K562 (cell line): ENCODE results near the gene SND1. TPM values are rescaled to one million over a fixed set of nuclear protein-coding genes. Genes with fewer than 3 reads are reported as not detected.

ENCODE experiments used
- ATAC-seq: fragments of 200-7000 bp; cut with Tn5 transposase; 3 replicates; pipeline ENCODE4 v1.9.1; 2020; ENCODE audit warnings: moderate library complexity
- BruUV-seq: library from RNA; stranded (reverse); fragments of 400-500 nt; replicated peaks from 2 replicates; lab custom pipeline; 2021; lab: Mats Ljungman, UMichigan
- CTCF ChIA-PET: fragments of 300-600 bp; formaldehyde crosslinking; extraction: SDS; loops from one replicate; lab custom pipeline; 2021; ENCODE audit warnings: low intra/inter-chr PET ratio; lab: Yijun Ruan, JAX
- POLR2A ChIA-PET: fragments of 300-600, 350-650 bp; sonication (Branson Sonifier 250); formaldehyde crosslinking; extraction: SDS; loops from one replicate; lab custom pipeline; 2021; ENCODE audit warnings: antibody characterized with exemption, inconsistent platforms; lab: Yijun Ruan, JAX
- DNase-seq, 4 experiments: peaks; one replicate each; pipeline versions ENCODE4 v3.0.0 to v3.0.0-alpha.2; 2011 to 2018; ENCODE audit warnings: low spot score in 3 of 4, mixed read lengths in 3 of 4; ENCODE audit errors: extremely low read depth in 1 of 4
- FAIRE-seq: peaks from 2 replicates; lab custom pipeline; 2011; peaks lifted over from hg19 to GRCh38; lab: Jason Lieb, UNC
- H2AFZ ChIP-seq: 2 replicates; pipeline ENCODE4 v1.6.0; 2011; ENCODE audit warnings: low read depth, low read length, control low read depth, inconsistent platforms
- H3K27ac ChIP-seq: fragments of 200-600 bp; 3 replicates; pipeline ENCODE4 v1.8.0; 2011; ENCODE audit warnings: low read depth, mild to moderate bottlenecking, control low read depth, inconsistent platforms, low read length, moderate library complexity, mixed read lengths; ENCODE audit errors: extremely low read depth
- H3K27me3 ChIP-seq, 2 experiments: fragments of 300-600 bp in 1 of 2; 2 replicates in 1 of 2; 3 replicates in 1 of 2; pipeline versions ENCODE4 v1.6.0 to v1.8.0; 2011; ENCODE audit warnings: inconsistent platforms in 2 of 2, low read length in 2 of 2, mild to moderate bottlenecking in 1 of 2, mixed read lengths in 1 of 2, moderate library complexity in 1 of 2; ENCODE audit not compliant: control insufficient read depth in 2 of 2, insufficient read depth in 2 of 2
- H3K36me3 ChIP-seq: fragments of 300-600 bp; 3 replicates; pipeline ENCODE4 v1.8.0; 2011; ENCODE audit warnings: mild to moderate bottlenecking, low read length, inconsistent platforms; ENCODE audit not compliant: control insufficient read depth, insufficient read depth
- H3K4me1 ChIP-seq, 2 experiments: fragments of 200-600 bp in 1 of 2; replicated peaks in 1 of 2; 2 replicates in 1 of 2; 3 replicates in 1 of 2; pipeline versions ENCODE4 v1.5.1 to v1.8.0; 2011; ENCODE audit warnings: inconsistent platforms in 2 of 2, low read length in 2 of 2, mild to moderate bottlenecking in 1 of 2, mixed read lengths in 1 of 2, moderate library complexity in 1 of 2; ENCODE audit not compliant: control insufficient read depth in 2 of 2, insufficient read depth in 2 of 2
- H3K4me2 ChIP-seq: 2 replicates; pipeline ENCODE4 v1.6.1; 2011; ENCODE audit warnings: low read length, control low read depth, inconsistent platforms, mixed read lengths; ENCODE audit not compliant: insufficient read depth
- H3K4me3 ChIP-seq: fragments of 200-600 bp; sonication (generic), shearing (Covaris generic); 2 replicates; pipeline ENCODE4 v1.5.1; 2016; ENCODE audit warnings: control low read depth, inconsistent platforms
- H3K79me2 ChIP-seq: fragments of 200-600 bp; 3 replicates; pipeline ENCODE4 v1.8.0; 2011; ENCODE audit warnings: low read length, inconsistent platforms; ENCODE audit not compliant: control insufficient read depth, insufficient read depth
- H3K9ac ChIP-seq, 2 experiments: 2 replicates each; pipeline versions ENCODE4 v1.6.0 to v1.6.1; 2011; ENCODE audit warnings: low read depth in 2 of 2, low read length in 2 of 2, control low read depth in 1 of 2, inconsistent platforms in 1 of 2, mild to moderate bottlenecking in 1 of 2, mixed read lengths in 1 of 2; ENCODE audit not compliant: insufficient read depth in 1 of 2
- H3K9me1 ChIP-seq: one replicate; pipeline ENCODE4 v1.6.0; 2011; ENCODE audit warnings: inconsistent platforms, mild to moderate bottlenecking, low read length, moderate library complexity; ENCODE audit not compliant: control insufficient read depth, insufficient read depth
- H3K9me3 ChIP-seq: replicated peaks from 2 replicates; pipeline ENCODE4 v1.5.1; 2011; ENCODE audit warnings: low read depth, low read length, inconsistent platforms; ENCODE audit not compliant: control insufficient read depth, insufficient read depth
- H4K20me1 ChIP-seq: replicated peaks from 2 replicates; pipeline ENCODE4 v1.6.1; 2011; ENCODE audit warnings: low read length, inconsistent platforms, mixed read lengths; ENCODE audit not compliant: control insufficient read depth, insufficient read depth
- FOXJ2 ChIP-seq: fragments of 200-800 bp; sonication (Bioruptor generic); IDR thresholded peaks from 2 replicates; pipeline ENCODE4 v1.6.1; 2016; ENCODE audit warnings: missing genetic modification characterization, missing compliant biosample characterization
- POLR2H ChIP-seq: IDR thresholded peaks from 2 replicates; pipeline ENCODE4 v1.6.1; 2016; ENCODE audit warnings: missing genetic modification characterization, low read depth, mild to moderate bottlenecking, control low read depth, missing compliant biosample characterization, moderate library complexity
- RBM25 ChIP-seq: fragments of 200-400 bp; formaldehyde crosslinking; IDR thresholded peaks from 2 replicates; pipeline ENCODE4 v1.6.1; 2018; ENCODE audit warnings: low read length, low read depth, moderate library complexity; ENCODE audit not compliant: severe bottlenecking
- RFX7 ChIP-seq: fragments of 250-450 bp; sonication (Bioruptor Pico); IDR thresholded peaks from 2 replicates; pipeline ENCODE4 v1.5.1; 2021; ENCODE audit warnings: mild to moderate bottlenecking
- SNIP1 ChIP-seq: fragments of 450-650 bp; IDR thresholded peaks from 2 replicates; pipeline ENCODE4 v1.7.1; 2017; ENCODE audit warnings: low read depth, mild to moderate bottlenecking
- WGBS: fragments of 100-300 bp; shearing (Covaris generic); methylation state at CpG from one replicate; pipeline ENCODE4 v1.1.6; 2016; ENCODE audit warnings: low coverage, mixed read lengths; ENCODE audit not compliant: insufficient coverage; ENCODE audit errors: missing lambda C conversion rate; 5-methylcytosine and 5-hydroxymethylcytosine counted together
- in situ Hi-C: fragments of 300-500 bp; cut with MboI; formaldehyde crosslinking; loops from 4 replicates; pipeline ENCODE4 v1.15.0; 2018; ENCODE audit warnings: inconsistent platforms, mixed read lengths
- intact Hi-C: fragments of 100-400 bp; cut with micrococcal nuclease; formaldehyde crosslinking; loops from 2 replicates; pipeline ENCODE4 v1.14.2; 2022
- polyA plus RNA-seq, 8 experiments: library from polyadenylated mRNA; depleted of rRNA in 4 of 8; stranded (reverse) in 5 of 8; unstranded in 3 of 8; fragments of >200 nt; fragmentation: Nextera tagmentation in 2 of 8; fragmentation: Illumina TruSeq in 1 of 8; extraction: Ambion mirVana in 2 of 8; extraction: Trizol in 1 of 8; gene quantifications; 2 replicates each; pipeline versions ENCODE4 v1.2.1 to v1.2.3, GENCODE V29; 2011 to 2014; ENCODE audit warnings: inconsistent platforms in 1 of 8, missing spikeins in 1 of 8
- total RNA-seq, 7 experiments: library from RNA; depleted of rRNA in 6 of 7; stranded (reverse); fragments of >200 nt in 6 of 7; fragmentation: Illumina TruSeq in 2 of 7; extraction: Trizol in 2 of 7; gene quantifications; 2 replicates each; pipeline versions ENCODE4 v1.2.1 to v1.2.3, GENCODE V29; 2011 to 2021; ENCODE audit warnings: low replicate concordance in 1 of 7

SND1 gene
- total and polyA plus RNA-seq, 9 of the 15 experiments (the other 6 are each of a cell fraction or from before 2014, with no cell fraction given), result 46.5 to 307 (median 191) TPM

DNA sequence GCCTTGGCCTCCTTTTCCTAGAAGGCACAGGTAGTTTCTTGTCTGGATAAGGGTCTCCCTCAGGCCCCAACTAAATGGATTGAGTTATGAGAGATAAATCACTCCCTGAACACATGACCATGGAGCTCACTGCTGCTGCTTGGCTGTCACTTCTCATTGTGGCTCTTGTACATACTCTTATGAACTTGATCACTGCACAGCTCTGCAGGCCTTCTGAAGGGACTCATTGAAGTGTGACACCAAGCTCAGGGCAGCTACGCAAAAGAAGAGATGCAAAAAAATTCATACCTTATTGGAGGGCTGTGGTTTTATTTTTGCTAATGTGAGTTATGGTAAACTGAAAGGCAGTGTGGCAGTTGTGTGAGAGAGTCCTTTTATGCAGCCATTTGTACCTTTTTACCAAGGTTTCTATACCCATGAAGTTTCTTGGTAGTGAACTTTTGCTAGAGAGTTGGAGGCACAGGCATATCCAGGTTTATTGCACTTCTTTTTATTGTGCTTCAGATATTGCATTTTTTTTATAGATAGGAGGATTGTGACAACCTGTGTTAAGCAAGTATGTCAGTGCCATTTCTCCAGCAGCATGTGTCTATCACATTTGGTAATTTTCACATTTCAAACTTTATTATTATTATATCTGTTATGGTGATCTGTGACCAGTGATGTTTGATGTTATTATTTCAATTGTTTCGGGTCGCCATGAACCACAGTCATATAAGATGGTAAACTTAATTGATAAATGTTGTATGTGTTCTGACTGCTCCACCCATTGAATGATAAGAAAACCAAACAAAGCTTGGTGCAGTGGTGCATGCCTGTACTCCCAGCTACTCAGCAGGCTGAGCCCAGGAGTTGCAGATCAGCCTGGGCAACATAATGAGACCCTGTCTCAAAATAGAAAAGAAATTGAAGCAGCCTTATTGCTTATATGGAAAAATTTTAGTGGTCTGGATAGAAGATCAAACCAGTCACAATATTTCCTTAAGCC lies 278.6 kb downstream of the SND1 start:
- Histone ChIP-seq H3K9me1 (peaks cover 5% of the 10 kb centered on the region), H3K27me3 (no peaks in the 10 kb centered on the region), H3K79me2 (peaks cover 10% of the 10 kb centered on the region; the same call in 2 of the 3 replicates), H4K20me1 (no peaks in the 10 kb centered on the region), H3K9ac (no peak overlapping the region), H3K36me3 (peaks cover 63% of the 10 kb centered on the region), H2AFZ (no peak overlapping the region), H3K27ac (no peak overlapping the region), H3K4me2 (no peak overlapping the region), H3K4me3 (no peak overlapping the region), H3K4me1 (no peaks in the 10 kb centered on the region), H3K9me3 (no peaks in the 10 kb centered on the region)
- ATAC-seq (no peak), DNase-seq (no peak), FAIRE-seq (no peak)
- 98% methylated on average over 3 of the region's 3 CpGs for WGBS
- ChIA-PET CTCF (no interaction called here), POLR2A (interaction anchor here (1.1 kb wide), 1 partner anchor 10 kb away, joined by 4 read pairs; no protein-coding TSS in a partner anchor)
- BruUV-seq, result no TSS peak
- in situ Hi-C loops, result no loop called here
- intact Hi-C loops, result no loop called here
- TF ChIP-seq POLR2H (tag), result 0 out of 2 replicates have a peak, but pooled peaks have one; percentile 19
- TF ChIP-seq SNIP1, result no peak
- TF ChIP-seq RBM25, result no peak
- no peak for TF ChIP-seq RFX7 (CRISPR knock-in tag)
- no peak for TF ChIP-seq FOXJ2
